AG10803 (cell line): Measurements from ENCODE around the gene GART.
"Not testable (repeated sequence)": the region's sequence is repeated elsewhere in the genome, so short reads cannot be mapped to it uniquely, and the experiment has no call there.

Source experiments
- DNase-seq: peaks from one replicate; pipeline ENCODE4 v3.0.0; 2010; ENCODE audit warnings: low read depth
- H3K4me3 ChIP-seq: 2 replicates; pipeline ENCODE4 v1.5.1; 2011; ENCODE audit warnings: mild to moderate bottlenecking, low read length, control low read depth
- TF ChIP-seq, protein P1 (sequence below): conservative IDR thresholded peaks from 2 replicates; pipeline ENCODE4 v1.5.1; 2011; ENCODE audit warnings: mild to moderate bottlenecking, low read length, control low read depth, inconsistent platforms

The GART gene

DNA sequence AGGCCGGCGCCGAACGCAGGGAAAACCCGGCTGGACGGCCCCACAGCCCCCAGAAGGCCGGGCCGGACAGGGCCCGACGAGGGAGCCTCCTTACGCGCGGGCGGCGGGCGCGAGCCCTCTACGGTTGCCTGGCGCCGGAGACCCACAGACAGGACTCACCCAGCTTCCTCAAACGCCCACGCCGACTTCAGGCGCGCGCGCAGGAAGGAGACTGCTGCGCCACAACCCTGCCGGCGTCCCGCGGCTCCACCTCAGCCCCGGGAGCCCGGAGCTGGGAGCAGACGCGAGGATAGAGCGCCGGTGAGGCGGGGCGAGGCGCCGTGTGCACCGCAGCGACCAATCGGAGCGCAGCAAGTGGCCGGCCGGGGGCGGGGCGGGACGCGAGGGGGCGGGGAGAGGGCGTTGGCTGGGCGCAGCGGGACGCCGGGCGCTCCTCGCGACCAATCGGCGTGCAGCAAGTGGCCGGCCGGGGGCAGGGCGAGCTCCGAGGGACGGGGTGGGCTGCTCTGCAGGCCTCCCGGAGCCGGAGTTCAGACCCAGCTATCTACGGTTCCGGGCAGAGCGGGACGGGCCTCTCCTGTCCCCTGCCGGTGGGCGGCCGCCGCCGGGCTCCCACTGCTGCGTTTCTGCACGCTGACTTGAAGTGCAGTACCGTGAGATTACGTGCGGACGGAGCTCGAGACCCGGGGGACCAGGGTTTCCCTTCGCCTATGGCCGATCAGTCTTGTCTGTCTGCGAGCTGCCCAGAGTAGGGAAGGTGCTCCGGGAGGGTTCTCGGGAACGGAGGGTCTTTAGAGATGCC is 62.0 kb downstream of the GART start, which contains the start of gene TMEM50B:
TSS of gene TMEM50B (minus strand) at position 296 of the 802 bp plus-strand sequence. CDS start 11,089 bp downstream, outside the sequence.
- H3K4me3 ChIP-seq, result peak within 1 kb of the TSS; percentile 82
- peak; percentile 94 for DNase-seq
- TF ChIP-seq, protein P1, sequence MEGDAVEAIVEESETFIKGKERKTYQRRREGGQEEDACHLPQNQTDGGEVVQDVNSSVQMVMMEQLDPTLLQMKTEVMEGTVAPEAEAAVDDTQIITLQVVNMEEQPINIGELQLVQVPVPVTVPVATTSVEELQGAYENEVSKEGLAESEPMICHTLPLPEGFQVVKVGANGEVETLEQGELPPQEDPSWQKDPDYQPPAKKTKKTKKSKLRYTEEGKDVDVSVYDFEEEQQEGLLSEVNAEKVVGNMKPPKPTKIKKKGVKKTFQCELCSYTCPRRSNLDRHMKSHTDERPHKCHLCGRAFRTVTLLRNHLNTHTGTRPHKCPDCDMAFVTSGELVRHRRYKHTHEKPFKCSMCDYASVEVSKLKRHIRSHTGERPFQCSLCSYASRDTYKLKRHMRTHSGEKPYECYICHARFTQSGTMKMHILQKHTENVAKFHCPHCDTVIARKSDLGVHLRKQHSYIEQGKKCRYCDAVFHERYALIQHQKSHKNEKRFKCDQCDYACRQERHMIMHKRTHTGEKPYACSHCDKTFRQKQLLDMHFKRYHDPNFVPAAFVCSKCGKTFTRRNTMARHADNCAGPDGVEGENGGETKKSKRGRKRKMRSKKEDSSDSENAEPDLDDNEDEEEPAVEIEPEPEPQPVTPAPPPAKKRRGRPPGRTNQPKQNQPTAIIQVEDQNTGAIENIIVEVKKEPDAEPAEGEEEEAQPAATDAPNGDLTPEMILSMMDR, result peak; percentile 45

DNA sequence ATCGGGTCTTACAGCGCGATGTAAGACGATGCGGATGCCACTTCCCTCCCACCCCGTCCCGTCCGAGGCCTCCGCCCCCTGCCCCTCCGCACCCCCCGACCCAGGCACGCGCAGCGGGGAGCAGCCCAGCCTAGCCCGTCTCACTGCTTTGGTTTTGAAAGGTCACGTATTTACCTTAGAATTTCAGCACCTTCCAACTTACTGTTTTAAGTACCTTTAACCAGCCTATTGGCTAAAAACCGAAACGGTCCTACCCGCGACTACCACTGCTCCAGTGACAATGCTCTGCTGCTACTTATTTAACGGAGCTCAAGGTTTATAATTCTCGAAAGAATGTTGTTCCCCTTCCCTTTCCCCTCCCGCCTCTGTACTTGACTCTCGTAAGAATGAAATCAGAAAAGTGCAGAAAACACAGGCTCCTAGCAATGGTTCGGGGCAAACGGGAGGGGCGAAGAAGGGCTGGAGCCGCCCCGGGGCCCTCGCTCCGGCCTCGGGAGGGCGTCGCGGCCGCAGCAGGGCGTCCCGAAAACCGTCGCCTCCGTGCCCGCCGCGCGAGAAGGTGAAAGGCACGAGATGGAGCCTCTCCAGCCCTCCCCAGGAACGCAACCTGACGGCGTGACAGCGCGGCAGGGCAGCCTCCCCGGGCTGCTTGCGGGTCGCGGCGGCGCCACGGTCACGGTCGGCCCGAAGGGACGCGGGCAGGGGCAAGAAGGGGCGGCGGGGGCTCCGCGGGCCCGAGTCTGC is 62.8 kb downstream of the GART start:
- DNase-seq, result peak; percentile 31
- TF ChIP-seq, protein P1, result peak; percentile 15
- H3K4me3 ChIP-seq, result peak overlapping the region; percentile 82

DNA sequence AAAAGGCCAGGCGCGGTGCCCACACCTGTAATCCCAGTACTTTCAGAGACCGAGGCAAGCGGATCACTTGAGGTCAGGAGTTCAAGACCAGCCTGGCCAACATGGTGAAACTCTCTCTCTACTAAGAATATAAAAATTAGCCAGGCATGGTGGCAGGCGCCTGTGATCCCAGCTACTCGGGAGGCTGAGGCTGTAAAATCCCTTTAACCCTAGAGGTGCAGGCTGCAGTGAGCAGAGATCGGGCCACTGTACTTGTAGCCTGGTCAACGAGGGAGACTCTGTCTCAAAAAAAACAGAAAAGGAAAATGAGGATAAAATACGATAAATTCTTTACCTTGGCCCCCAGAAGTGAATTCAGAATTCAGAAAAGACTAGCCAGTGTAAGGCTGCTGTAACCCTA is 63.7 kb downstream of the GART start:
- no peak for DNase-seq
- peak overlapping the region; percentile 82 for H3K4me3 ChIP-seq
- TF ChIP-seq, protein P1, result no peak

DNA sequence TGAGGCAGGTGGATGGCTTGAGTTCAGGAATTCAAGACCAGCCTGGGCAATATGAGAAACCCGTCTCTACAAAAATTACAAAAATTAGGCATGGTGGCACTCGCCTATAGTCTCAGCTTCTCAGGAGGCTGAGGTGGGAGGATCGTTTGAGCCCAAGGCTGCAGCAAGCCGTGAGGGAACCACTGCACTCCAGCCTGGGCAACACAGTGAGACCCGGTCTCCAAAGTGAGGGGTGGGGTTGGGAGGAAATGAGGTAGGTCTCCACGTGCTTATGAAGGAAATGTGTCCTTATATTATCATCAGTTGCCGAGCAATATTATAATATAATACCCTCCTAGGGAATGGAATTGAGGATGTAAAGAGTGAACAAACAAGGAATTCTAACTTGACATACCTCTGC is 64.9 kb downstream of the GART start:
- TF ChIP-seq, protein P1, result no peak
- no peak overlapping the region for H3K4me3 ChIP-seq
- DNase-seq, result no peak

DNA sequence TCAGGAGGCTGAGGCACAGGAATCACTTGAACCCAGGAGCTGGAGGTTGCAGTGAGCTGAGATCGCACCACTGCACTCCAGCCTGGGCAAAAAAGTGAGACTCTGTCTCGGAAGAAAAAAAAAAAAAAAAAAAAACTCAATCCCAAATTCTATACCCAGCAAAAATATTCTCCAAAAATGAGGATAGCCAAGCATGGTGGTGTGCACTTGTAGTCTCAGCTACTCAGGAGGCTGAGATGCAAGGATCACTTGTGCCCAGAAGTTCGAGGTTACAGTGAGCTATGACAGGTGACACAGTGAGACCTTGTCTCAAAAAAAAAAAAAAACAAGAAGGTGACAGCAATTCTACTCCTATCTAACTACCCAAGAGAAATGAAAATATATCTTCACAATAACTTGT is 68.6 kb downstream of the GART start:
- TF ChIP-seq, protein P1, result no peak
- H3K4me3 ChIP-seq, result no peak overlapping the region
- DNase-seq, result no peak

DNA sequence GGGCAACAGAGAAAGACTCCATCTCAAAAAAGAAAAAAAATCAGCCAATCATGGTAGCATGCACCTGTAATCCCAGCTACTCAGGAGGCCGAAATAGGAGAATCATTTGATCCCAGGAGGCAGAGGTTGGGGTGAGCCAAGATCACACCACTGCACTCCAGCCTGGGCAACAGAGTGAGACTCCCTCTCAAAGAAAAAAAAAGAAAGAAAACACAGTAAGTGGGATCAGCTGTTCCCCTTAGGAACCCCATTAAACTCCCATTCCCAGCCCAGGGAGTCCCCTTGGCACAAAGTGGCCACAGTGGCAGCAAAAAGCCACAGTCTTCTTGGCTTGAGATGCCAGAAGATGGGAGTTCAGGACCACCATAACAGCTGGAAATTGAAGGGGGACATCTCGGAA is 71.2 kb downstream of the GART start:
- TF ChIP-seq, protein P1, result no peak
- H3K4me3 ChIP-seq, result no peak overlapping the region
- DNase-seq, result no peak

DNA sequence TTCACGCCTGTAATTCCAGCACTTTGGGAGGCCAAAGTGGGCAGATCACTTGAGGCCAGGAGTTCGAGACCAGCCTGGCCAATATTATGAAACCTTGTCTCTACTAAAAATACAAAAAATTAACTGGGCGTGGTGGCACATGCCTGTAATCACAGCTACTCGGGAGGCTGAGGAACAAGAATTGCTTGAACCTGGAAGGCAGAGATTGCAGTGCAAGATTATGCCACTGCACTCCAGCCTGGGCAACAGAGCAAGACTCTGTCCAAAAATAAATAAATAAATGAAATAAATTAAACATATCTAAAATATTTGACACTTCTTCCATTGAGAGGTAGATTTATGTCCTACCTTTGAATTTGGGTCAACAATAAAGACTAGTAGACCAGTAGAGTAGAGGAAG is 72.7 kb downstream of the GART start:
- not testable (repeated sequence) for DNase-seq, H3K4me3 ChIP-seq
